ENCODE measurements around the gene LPAR2.
A peak's percentile ranks its signal among the peaks of the same experiment; 100 is the strongest.
"Not testable (repeated sequence)": the region's sequence is repeated elsewhere in the genome, so short reads cannot be mapped to it uniquely, and the experiment has no call there.

LPAR2 gene

DNA sequence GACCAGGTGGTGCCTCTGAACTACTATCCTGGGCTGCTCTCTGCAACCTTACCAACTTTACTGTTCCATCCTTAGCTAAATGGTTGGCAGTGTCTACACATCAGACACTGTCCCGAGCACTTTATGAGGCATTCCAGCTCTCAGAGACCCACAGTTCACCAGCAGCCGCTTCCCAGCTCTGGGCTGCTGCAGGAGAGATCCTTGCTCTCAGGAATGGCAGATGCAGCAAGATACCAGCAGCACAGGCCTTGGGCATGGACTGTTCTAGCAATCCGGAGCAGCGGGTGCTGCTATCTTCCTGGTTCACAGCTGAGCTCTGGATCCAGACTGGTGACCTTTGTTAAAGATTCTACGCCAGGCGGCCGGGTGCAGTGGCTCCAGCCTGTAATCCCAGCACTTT is 3.3 kb upstream of the LPAR2 start:
- no peak for DNase-seq (ENCODE audit: low spot score)

DNA sequence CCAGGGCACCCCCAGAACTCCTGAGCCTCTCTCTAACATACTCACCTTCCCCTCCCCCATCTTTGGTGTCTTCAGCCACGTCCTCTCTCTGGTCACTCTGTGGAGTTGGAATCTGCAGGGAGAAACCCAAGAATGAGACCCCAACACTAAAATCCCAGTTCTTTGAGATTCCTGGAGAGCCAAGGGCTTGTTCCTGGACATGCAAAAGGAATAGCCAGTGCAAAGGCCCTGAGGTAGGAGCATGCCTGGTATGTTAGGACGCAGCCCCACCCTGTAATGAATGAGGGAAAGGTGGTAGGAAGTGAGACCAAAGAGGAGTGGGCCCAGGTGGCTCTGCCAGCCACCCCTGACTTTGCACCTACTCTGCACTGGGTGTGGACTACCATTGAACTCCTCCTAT is 2.4 kb upstream of the LPAR2 start:
- DNase-seq (ENCODE audit: low spot score) = no peak

DNA sequence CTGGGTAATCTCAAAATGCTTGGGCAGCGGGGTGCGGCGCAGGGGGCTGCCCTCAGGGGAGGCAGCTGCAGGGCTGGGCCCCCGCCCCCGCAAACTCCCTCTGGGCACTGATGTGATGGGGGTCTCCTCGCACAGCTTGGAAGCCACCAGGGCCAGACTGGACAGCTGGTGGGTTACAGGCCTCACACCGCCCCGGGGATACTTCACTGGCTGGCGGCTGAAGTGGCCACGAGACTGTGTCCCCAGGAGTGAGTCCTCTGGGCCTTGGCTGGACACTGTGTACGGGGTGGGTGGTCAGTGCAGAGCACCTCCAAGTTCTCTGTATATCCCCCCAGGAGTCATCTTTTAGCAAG is 2.0 kb upstream of the LPAR2 start:
- no peak for DNase-seq (ENCODE audit: low spot score)

DNA sequence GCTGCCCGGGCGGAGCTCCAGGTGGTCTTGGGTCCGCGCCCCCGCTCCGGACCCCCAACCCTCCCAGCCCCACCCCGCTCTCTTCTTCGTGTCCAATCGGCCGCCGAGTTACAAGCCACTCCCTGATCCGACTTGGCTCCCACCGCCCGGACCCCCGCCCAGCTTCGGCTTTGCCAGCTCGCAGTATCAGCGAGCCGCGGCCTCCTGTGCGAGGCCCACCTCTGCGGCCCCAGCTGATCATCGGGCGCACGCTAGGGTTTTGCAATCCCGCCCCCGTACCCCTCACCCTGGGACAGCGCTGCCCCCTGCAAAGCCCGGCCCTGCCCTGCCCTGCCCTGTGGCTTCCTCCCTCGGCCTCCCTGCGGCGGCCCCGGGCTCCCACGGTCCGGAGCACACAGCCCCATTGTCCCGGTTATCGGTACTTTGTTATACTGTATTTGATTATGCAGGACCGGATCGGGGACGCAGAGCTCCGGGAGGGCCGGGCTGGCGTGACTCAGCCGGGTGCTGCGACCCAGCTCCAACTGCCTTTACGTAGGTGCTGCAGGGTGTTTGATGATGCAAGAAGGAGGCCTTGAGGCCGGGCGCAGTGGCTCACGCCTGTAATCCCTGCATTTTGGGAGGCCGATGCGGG is 598 bp upstream of the LPAR2 start:
- DNase-seq (ENCODE audit: low spot score) = no peak

DNA sequence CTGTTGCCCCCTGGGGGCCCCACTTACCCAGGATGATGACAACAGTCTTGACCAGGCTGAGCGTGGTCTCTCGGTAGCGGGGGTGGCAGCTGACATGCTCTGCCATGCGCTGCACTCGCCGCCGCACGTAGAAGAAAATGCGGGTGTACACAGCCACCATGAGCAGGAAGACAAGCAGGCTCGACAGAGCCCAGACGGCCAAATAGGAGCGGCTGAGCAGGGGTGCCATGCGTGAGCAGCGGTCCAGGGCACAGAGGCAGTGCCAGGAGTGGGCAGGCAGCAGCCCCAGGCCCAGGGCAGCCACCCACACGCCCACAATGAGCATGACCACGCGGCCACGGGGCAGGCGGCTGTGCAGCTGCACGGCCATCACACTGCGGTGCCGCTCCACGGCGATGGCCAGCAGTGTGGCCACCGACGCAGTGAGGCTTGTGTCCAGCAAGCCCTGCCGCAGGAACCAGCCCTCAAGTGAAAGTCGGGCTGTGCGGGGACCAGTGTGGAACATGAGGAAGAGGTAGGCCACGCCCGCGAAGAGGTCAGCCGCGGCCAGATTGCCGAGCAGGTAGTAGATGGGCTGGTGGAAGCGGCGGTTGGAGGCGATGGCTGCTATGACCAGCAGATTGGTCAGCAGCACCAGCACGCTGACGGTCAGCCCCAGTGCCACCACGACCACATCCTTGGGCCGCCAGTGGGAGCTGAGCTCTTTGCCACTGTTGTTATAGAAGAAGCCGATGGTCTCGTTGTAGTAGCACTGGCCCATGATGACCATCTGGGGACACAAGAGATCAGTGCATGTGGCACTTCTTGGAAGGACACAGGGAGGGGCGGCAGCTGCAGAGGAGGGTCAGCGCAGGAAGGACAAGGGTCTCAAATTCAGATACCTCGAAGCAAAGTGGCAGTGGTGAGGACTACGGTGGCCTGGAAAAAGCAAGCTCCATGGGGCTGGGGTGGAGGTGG is 1.2 kb downstream of the LPAR2 start:
- DNase-seq (ENCODE audit: low spot score) = no peak

DNA sequence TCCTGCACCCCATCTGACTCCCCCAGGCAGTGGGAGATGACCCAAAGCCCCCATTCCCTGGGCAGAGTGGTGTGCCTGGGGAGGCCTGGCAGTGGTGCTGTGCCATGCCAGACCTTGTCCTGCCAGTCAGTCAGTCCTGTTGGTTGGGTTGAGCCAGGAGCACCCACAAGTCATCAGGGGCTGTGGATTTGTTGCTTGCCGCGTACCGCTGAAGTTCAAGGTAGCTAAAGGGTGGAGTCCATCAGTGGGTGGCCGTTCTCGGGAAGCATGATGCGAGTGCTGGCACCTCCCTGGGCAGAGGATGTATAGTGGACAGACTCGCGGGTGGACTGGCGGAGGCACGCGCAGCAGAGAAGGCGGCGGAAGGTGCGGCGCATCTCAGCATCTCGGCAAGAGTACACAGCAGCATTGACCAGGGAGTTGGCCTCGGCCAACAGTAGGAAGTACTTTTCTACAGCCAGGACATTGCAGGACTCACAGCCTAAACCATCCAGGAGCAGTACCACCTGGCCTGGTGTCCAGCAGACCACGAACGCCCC is 3.9 kb downstream of the LPAR2 start:
- DNase-seq (ENCODE audit: low spot score) = no peak

DNA sequence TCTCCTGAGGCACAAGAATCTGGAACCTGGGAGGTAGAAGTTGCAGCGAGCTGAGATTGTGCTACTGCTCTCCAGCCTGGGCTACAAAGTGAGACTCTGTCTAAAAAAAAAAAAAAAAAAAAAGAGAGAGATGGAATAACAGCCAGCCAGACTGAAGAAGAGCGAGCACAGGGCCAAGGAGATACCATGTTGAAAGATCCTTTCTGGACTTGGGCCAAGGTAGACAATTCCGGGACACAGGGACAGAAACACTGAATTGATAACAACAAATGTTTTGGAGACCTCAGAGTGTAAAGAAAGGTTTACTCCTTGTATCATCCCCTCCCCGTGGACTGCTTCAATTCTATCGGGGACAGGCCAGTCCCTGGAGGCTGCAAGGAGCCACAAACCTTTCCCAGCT is 4.6 kb downstream of the LPAR2 start:
- DNase-seq (ENCODE audit: low spot score) = no peak

DNA sequence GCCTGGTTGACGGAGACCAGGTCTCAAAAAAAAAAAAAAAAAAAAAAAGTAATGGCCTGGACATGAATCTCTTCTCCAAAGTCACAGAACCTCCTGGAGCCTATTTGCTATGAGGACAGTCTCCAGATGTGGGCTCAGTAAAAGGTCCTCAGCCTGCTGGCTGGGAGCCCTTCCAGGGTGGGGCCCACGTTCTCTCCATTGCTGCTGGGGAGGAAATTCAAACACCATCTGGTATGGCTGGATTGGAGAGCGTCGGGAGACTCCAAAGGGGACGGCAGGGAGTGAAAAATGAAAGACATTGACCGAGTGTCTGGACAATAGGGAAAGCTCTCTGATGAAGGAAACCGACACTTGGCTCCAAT is 8.2 kb downstream of the LPAR2 start:
- DNase-seq (ENCODE audit: low spot score) = no peak

DNA sequence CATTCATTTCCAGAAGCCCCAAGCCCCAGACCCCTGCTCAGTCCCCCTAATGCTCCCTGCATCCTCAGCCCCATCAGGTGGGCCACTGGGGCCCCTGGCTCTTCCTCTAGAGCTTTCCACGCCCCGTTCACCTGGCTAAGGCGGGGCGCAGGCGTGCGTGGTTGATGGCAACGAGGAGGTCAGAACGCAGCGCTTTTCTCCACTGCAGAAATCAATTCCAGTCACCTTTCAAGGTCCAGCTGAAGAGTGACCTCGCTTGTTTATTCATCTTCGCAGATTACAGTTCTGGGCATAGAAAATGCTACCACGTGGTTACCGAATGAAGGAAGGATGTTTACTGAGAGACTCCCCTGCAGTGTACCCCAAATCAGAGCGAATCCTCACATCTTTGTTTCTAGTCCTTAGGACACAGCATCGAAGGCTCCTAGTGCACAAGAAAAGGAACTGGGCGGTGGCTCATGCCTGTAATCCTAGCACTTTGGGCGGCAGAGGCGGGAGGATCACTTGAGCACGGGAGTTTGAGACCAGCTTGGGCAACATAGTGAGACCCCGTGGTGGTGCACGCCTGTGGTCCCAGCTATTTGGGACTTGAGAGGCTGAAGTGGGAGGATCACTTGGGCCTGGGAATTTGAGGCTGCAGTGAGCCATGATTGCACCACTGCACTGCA is 8.7 kb downstream of the LPAR2 start:
- no peak for DNase-seq (ENCODE audit: low spot score)

DNA sequence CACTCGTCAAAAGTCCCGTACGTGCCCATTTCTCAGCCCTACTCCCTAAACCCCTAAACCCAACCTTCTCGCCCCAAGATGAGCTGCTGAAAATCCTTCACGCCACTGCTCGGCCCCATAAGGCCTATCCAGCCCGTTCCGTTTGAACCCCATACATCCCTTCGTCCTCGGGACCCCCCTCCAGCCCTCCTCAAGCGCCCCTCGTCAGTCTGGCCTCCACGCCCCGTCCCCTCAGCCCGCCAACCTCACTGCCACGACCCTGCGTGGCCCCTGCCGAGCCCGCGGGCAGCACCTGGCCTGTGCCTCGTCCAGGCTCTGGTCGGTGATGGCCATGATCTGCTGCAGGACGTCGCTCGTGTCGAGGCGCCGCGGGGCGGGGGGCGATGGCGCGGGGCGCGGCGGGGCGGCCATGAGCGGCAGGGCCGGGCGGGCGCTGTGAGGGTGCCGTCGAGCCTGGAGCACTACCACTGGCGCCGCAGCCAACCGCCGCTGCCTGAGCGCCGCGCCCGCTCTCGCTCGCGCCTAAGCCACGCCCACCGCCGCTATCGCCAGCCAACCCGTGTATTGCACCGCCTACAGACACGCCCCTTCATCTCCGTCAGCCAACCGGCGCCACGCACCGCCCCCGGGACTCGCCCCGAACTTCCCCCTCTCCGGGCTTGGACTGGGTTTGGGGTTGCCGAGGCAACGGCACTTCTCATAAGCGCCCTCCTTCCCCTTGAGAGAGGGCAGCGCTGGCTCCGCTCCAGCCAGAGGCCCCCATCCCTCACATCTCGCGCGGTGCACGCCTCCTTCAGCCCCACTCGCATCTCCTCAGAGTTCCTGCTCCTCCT is 9.6 kb downstream of the LPAR2 start, which contains the start of gene PBX4:
Gene PBX4, minus strand, starts transcription at position 469 of the 833 bp plus-strand sequence. Its CDS starts 58 bp downstream, at position 411.
- DNase-seq (ENCODE audit: low spot score) = peak; percentile 87

DNA sequence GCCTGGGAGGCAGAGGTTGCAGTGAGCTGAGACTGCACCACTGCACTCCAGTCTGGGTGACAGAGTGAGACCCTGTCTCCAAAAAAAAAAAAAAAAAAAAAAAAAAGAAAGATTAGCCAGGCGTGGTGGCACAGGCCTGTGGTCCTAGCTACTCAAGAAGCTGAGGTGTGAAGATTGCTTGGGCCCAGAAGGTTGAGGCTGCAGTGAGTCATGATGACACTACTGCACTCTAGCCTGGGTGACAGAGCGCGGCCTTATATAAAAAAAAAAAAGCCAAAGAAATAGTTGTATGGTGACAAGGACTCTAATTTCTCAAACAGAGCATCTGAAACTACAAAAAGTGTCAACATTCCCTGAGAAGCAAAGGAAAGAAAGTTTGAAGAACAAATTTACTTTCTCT is 12.9 kb downstream of the LPAR2 start:
- no peak for DNase-seq (ENCODE audit: low spot score)

DNA sequence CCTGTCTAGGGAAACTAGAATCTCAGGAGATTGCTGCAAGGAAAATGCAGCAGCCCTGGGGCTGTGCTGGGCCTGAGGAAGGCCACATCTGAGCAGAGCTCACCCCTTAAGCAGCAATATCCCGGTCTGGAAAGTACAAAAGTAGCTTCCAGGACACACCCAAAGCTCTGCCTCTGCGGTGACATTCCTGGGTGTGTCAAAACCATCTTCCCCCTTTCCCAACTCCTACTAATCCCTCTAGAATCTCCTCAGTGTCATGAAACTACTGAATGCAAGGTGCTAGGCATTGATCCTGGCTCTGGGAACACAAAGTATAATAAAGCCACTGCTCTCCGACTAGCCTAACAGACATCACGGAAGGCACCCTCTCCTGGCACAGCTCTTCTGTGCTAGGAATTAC is 14.5 kb downstream of the LPAR2 start:
- no peak for DNase-seq (ENCODE audit: low spot score)

DNA sequence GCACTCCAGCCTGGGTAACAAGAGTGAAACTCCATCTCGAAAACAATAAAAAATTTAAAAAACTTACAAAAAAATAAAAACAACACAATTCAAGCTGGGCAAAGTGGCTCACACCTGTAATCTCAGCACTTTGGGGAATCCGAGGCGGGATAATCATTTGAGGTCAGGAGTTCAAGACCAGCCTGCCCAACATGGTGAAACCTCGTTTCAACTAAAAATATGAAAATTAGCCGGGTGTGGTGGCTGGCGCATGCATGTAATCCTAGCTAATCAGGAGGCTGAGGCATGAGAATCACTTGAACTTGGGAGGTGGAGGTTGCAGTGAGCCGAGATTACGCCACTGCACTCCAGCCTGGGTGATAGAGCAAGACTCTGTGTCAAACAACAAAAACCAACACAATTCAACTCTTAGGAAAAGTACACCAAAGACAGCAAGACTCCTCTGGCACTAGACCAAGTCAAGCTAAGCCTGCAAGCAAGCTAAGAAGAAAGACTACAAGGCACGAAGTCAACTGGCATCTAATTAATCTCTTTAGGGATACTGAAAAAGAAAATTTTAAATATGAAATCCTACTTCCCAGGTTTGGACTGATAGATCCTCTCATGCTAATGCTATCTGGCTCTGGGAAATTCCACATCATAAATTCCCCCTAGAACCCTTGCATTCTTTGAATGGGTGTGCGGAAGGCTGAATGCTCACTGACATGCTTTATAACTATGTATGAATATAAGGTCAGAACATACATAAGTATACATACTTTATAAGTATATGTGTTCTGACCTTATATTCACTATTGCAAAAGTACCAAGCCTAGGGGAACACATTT is 17.4 kb downstream of the LPAR2 start:
- DNase-seq (ENCODE audit: low spot score) = no peak

DNA sequence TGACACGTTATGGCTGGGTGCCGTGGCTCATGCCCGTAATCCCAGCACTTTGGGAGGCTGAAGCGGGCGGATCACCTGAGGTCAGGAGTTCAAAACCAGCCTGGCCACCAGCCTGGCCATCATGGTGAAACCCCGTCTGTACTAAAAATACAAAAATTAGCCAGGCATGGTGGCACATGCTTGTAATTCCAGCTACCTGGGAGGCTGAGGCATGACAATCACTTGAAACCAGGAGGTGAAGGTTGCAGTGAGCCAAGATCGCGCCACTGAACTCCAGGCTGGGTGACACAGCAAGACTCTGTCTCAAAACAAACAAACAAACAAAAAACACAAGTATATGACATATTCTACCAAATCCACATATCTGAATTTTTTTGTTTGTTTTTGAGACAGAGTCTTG is 21.3 kb downstream of the LPAR2 start:
- DNase-seq (ENCODE audit: low spot score) = not testable (repeated sequence)

DNA sequence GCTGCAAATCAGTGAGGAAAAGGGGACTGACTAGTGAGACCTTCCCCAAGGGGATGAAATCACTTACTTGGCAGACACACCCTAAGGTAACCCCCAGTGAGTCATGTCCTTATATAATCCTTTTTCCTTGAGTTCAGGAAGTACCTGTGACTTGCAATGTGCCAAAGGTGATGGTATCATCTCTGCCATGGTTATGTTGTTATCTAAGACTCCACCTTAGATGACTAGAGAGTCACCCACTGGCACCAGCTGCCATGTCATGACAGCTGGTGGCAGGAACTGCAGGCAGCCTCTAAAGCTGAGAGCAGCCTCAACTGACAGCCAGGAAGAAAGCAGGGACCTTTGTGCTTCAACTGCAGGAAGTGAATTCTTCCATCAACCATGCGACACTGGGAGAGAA is 22.0 kb downstream of the LPAR2 start:
- no peak for DNase-seq (ENCODE audit: low spot score)

DNA sequence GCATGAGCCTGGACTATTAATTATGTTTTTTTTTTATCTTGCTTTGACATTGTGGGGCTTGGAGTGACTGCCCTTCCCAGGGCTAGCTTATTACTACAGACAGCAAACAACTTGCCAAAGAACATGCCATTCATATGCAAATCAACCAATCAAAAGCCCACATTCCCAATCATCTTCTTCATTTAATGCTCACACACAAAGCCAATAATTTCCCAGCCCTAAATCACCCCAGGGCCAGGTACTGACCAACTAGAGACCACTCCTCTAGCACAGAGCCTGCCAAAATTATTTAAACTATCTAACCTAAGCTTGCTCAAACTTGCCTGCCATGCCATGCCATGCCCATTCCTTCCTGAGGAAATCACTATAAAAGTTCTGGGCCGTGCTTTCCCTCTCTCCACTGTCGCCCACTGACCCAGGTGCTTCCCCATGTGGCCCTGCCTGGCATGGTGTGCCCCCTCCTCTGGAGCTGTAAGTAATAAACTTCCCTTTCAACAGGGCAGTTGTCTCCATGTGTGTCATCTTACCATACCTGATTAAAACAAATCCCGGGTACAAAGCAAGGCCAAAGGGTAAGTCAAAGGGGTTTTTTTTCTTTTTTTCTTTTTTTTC is 25.2 kb downstream of the LPAR2 start:
- no peak for DNase-seq (ENCODE audit: low spot score)

DNA sequence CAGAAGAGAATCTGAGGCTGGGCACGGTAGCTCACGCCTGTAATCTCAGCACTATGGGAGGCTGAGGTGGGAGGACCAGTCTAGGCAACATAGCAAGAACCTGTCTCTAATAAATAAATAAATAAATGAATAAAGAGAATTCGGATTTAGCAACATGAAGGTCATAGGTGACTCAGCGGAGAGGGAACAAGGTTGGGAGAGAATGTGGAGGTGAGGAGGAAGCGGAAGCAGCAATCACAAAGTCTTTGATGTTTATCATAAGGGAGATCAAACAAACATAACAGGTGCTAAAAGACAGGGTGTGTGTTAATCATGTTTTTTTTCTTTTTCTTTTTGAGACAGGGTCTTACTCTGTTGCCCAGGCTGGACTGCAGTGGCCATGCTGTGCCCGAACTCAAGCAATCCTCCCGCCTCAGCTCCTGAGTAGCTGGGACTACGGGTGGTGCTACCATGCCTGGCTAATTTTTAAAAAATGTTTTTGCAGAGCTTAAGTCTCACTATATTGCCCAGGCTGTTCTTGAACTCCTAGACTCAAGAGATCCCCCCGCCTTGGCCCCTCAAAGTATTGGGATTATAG is 25.8 kb downstream of the LPAR2 start:
- no peak for DNase-seq (ENCODE audit: low spot score)

DNA sequence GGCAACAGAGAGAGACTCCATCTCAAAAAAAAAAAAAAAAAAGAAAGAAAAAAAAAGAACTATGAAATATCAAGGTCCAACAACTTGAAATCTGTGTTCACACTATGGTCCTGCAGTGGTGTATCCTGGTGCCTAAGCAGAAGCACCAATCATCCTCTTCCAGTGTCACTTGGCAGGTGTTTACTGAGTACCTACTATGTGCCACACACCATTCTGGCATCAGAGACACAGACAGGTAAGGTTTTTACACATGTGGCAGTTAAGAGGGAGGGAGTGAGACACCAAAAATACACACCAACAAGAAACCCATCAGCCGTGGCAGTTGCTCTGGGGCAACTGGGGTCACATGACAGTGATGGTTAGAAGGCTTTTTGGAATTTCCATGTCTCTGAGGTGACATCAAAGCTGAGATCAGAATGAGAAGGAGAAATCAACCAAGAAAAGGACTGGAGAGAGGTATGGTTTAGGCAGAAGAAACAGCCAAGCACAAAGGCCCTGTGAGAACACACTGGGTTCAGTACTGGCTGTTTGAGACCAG is 27.2 kb downstream of the LPAR2 start:
- no peak for DNase-seq (ENCODE audit: low spot score)

DNA sequence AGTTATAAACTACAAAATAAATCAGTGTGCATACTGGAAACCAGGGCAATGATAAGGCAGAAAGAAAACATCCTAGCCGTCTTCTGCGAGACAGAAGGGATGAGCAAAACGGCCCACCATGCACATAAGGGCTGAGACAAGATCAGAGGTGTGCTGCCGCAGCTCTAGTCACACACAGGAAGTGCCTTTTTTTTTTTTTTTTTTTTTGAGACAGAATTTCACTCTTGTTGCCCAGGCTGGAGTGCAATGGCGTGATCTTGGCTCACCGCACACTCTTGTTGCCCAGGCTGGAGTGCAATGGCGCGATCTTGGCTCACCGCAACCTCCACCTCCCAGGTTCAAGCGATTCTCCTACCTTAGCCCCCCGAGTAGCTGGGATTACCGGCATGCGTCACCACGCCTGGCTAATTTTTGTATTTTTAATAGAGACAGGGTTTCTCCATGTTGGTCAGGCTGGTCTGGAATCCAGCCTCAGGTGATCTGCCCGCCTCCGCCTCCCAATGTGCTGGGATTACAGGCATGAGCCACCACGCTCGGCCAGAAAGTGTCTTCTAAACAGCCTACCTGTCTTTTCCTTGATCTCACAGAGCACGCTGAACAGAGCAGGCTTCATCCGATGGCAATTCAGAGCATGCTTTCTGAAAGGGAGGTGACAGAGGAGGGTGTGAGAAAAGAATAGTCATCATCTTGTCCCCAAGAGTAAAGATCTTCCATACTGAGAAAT is 29.1 kb downstream of the LPAR2 start:
- not testable (repeated sequence) for DNase-seq (ENCODE audit: low spot score)

Data from putamen (tissue), 1 donor.